Right lobe of liver (tissue), 4 donors: ENCODE data around the gene DLG2.

Experiments
- CTCF ChIP-seq, 4 donors: fragments of 200-600 bp in 3 of 4; fragments of 450-650 bp in 1 of 4; IDR thresholded peaks; one replicate each; pipeline versions ENCODE4 v1.5.1 to v1.8.0; 2016 to 2022; ENCODE audit warnings: antibody characterized with exemption in 4 of 4, mild to moderate bottlenecking in 2 of 4
- POLR2A ChIP-seq: fragments of 450-650 bp; IDR thresholded peaks from one replicate; pipeline ENCODE4 v1.6.1; 2017; ENCODE audit warnings: antibody characterized with exemption, mild to moderate bottlenecking
- donor health status: DM: no; HTN: no; CAD: no.
- donor health status: DM: no; HTN: no; CAD: no.
- donor health status: DM: no; HTN: yes; CAD: no.

- TF ChIP-seq CTCF (IDR thresholded peaks at IDR 0.05) (no peak), POLR2A (no peak)
Measured at GRCh38 chr11:84857746-84858145, 769.4 kb downstream of the DLG2 start.
